ENCODE data around the gene HIP1. TPM values are rescaled to one million over a fixed set of nuclear protein-coding genes. Genes with fewer than 3 reads are reported as not detected.

HIP1 gene
- total and polyA plus RNA-seq, 2 of the 4 experiments (the other 2 are of a cell fraction), result 6.8 to 10.0 TPM

GRCh38 chr7:75699993-75700392 is 38.7 kb downstream of the HIP1 start:
- Histone ChIP-seq H4K20me1 (ENCODE audit: insufficient read depth, low read length) (no peaks in the 10 kb centered on the region; the same call in 1 of the 2 replicates), H2AK5ac (ENCODE audit: low read depth, low read length) (no peak overlapping the region), H3K36me3 (ENCODE audit: control insufficient read depth, insufficient read depth, low read length) (no peaks in the 10 kb centered on the region), H4K91ac (ENCODE audit: insufficient read depth, low read depth, low read length) (no peak overlapping the region), H3K4me2 (ENCODE audit: low read depth, low read length) (no peak overlapping the region), H3K56ac (ENCODE audit: extremely low read depth, insufficient read depth, low read length) (no peak overlapping the region), H4K8ac (ENCODE audit: low read depth in 2 of 2, low read length in 2 of 2) (no peak overlapping the region), H3K79me1 (ENCODE audit: low read depth in 1 of 2, low read length in 2 of 2) (peaks cover 2 to 17% of the 10 kb centered on the region in 2 experiments; a peak in 3 of 4 replicates), H2BK120ac (ENCODE audit: low read depth, low read length) (no peak overlapping the region), H3K9me3 (ENCODE audit: control insufficient read depth, insufficient read depth, low read length) (no peaks in the 10 kb centered on the region), H2BK15ac (ENCODE audit: low read depth, low read length) (no peak overlapping the region), H2BK20ac (ENCODE audit: low read depth, low read length) (no peak overlapping the region), H3K14ac (replicated peaks; ENCODE audit: low read depth, low read length) (no peak overlapping the region), H4K5ac (ENCODE audit: low read depth, low read length) (no peak overlapping the region), H2AFZ (replicated peaks; ENCODE audit: low read length, poor library complexity) (no peak overlapping the region), H3K4me1 (ENCODE audit: control insufficient read depth, insufficient read depth, low read length) (no peaks in the 10 kb centered on the region), H3K9me1 (ENCODE audit: insufficient read depth, low read length) (no peaks in the 10 kb centered on the region; the same call in 1 of the 2 replicates), H3K27me3 (ENCODE audit: control insufficient read depth, insufficient read depth, low read length) (no peaks in the 10 kb centered on the region), H3K18ac (ENCODE audit: low read depth, low read length) (no peak overlapping the region), H3K4ac (ENCODE audit: low read depth, low read length) (no peak overlapping the region), H3K23ac (ENCODE audit: low read depth, low read length) (no peak overlapping the region), H2AK9ac (replicated peaks; ENCODE audit: low read depth, low read length, poor library complexity) (no peak overlapping the region), H3K27ac (ENCODE audit: insufficient read depth, low read length) (no peak overlapping the region), H3K4me3 (ENCODE audit: insufficient read depth, low read depth, low read length) (no peak overlapping the region), H3K9ac (ENCODE audit: low read depth, low read length) (no peak overlapping the region), H2BK5ac (ENCODE audit: low read depth, low read length, poor library complexity, severe bottlenecking) (no peak overlapping the region)
- ChIA-PET CTCF (no interaction called here), POLR2A (ENCODE audit: unreplicated experiment) (no interaction called here)
- no peak for DNase-seq
- no peak for TF ChIP-seq POLR2A (IDR thresholded peaks at IDR 0.05; ENCODE audit: low read depth, low read length)
- no peak for TF ChIP-seq USF2 (IDR thresholded peaks at IDR 0.05; ENCODE audit: low read depth, low read length)
- no peak for TF ChIP-seq BHLHE40 (IDR thresholded peaks at IDR 0.05; ENCODE audit: low read depth, low read length)
- no peak for TF ChIP-seq CHD1 (IDR thresholded peaks at IDR 0.05; ENCODE audit: low read depth, low read length)
- no peak for TF ChIP-seq MAFK (IDR thresholded peaks at IDR 0.05; ENCODE audit: low read depth, low read length)
- no peak for TF ChIP-seq RAD21 (IDR thresholded peaks at IDR 0.05; ENCODE audit: low read length)
- TF ChIP-seq MAZ (IDR thresholded peaks at IDR 0.05; ENCODE audit: borderline replicate concordance, low read depth, low read length), result no peak
- no peak for TF ChIP-seq MXI1 (IDR thresholded peaks at IDR 0.05; ENCODE audit: borderline replicate concordance, low read depth, low read length)
- no peak for TF ChIP-seq SMC3 (IDR thresholded peaks at IDR 0.05; ENCODE audit: low read depth, low read length)
- TF ChIP-seq RCOR1 (IDR thresholded peaks at IDR 0.05; ENCODE audit: insufficient replicate concordance, low read length), result no peak
- no peak for TF ChIP-seq CTCF (conservative IDR thresholded peaks at IDR 0.05; ENCODE audit: low read depth, low read length)
- no peak for TF ChIP-seq NFE2L2 (IDR thresholded peaks at IDR 0.05; ENCODE audit: low read depth, low read length)
- in situ Hi-C loops (cut with MboI; ENCODE audit: low sequenced_read_pairs) (no loop called here), dilution Hi-C loops (cut with HindIII; ENCODE audit: low sequenced_read_pairs, unreplicated experiment) (no loop called here), intact Hi-C loops (cut with micrococcal nuclease) (no loop called here)
- no peak for ATAC-seq (ENCODE audit: low read depth)
- BruUV-seq (replicated peaks), result no TSS peak
- 92% methylated on average over 4 of the region's 12 CpGs; no CpG with 5 or more reads in 1 of the 2 experiments for WGBS, 2 experiments (ENCODE audit: extremely low coverage in 2 of 2, insufficient read length in 1 of 2)
